ENCODE measurements around the gene CLBA1.
A peak's percentile ranks its signal among the peaks of the same experiment; 100 is the strongest.

CLBA1 gene

DNA sequence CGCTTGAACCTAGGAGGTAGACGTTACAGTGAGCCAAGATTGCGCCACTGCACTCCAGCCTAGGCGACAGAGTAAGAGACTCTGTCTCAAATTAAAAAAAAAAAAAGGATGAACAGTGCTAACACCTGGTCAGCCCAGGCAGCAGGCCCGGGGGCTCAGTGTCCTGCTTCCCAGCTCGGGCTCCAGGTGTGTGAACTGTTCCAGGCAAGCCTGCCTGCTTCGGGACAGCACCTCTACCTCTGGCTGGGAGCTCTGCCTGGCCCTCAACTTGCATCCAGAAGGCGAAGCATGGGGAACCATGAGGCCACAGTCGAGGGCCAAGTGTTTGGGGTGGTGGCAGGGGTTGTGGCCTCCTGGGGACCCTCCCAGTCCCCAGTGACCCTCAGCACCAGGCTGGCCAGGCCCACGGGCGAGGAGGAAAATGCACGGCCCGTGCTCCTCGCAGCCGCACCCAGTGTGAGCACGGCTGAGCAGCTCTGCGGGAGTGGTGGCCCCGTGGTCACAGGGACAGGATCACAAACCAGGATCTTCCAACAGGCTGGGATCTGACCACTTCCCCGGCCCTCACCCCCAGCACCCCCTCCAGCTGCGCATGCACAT, 19.8 kb downstream of the CLBA1 start:
- no peak for DNase-seq (ENCODE audit: low read depth in 3 of 3)

DNA sequence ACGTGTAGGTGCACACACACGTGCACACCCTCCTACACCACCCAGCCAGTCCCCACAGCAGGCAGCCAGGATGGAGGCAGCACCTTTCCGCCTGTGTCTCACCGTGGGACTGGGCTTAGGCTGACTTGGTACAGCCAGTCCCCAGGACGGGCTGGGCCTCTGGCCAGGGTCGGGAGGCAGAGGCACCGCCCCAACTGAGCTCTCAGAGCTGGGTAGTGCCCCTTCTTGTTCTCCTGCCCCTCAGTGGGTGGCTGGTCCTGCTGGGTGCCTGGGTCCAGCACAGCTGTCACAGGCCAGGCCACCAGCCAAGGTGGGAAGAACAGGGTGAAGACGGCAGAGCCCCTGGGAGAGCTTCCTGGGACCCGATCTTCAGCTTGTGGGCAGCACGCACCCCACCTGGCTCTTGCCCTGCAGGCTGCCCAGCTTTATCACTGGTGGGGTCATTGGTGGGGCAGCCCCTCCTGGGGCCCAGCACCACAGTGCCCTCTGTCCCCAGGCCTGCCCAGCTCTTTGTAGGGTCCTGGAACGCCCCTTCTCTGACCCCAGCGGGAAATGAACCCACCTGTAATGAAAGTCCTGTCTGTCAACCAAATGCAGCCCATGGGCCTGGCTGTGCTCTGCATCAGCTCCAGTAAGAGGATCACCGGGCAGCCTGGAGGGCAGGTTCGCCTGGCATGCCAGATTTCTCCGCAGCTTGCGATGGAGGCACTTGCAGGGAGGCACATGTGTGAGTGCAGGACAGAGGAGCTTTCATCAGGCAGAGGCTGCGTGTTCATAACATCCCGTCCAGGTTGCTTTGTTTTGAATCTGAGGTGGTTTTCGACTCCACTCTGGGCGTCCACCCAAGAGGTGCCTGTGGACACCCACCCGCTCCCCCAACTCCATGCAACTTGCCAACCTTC, 20.6 kb downstream of the CLBA1 start:
- no peak for DNase-seq (ENCODE audit: low read depth in 3 of 3)

DNA sequence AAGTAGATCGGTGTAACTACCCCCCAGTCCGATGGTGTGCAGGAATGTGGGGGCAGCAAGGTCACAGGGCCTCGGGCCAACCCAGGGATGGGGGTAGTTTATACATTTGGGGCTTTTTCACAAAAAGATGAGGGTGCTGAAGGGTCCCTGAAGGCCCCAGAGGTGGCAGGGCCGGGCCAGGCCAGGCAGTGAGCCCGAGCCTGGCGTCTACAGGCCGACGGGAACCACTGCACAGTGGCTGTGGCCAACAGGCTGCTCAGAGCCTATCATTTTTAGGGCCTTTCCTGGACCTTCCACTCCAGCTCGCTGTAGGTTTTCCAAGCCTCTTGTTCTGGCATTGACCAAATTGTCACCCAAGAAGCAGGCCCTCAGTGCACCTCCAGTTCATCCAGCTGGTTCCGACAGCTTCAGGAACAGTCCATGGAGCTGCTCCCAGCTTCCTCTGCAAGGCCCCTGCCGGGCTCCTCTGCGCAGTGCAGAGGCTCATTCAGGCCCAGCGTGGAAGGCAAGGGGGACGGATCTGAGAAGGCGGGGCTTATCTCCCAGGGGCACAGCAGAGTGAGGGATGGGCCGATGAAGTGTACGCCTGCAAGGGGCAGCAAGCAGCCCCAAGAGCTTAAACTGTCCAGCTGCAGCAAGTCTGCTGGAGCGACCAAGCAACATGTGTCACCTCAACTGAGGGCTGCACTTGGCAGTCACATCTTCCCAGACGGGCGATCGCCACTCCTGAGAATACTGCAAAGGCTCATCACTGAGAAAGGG, 21.4 kb downstream of the CLBA1 start:
- DNase-seq (ENCODE audit: low read depth in 3 of 3), result no peak

DNA sequence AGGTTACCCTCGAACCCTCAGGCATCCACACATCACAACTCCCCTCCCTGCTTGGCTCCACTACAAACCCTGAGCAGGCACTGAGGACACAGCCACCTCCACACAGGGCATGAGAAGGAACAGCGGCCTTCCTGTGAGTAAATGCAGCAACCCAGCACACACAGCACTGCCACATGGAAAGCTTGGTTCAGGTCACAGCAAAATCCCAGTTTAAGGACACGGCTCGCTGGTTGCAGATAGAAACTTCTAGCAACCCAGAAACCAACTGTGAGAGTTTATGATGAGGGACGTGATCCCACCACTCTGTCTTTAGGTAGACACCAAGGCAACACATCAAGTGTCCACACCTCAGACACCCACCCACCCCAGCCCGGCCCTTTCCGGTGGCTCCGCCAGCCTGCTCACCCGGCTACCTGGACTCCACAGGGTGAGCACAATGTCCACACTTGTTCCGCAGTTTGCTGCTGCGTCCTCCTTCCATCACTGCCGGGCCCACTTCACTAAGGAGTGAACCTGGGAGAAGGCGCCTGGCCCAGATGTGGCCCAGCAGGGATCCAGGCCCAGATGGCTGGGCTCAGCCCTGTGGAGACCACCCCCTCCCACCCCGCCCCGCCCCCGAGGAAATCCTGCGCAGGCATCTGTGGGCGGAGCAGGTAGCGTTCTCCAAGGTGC, 22.1 kb downstream of the CLBA1 start:
- no peak for DNase-seq (ENCODE audit: low read depth in 3 of 3)

DNA sequence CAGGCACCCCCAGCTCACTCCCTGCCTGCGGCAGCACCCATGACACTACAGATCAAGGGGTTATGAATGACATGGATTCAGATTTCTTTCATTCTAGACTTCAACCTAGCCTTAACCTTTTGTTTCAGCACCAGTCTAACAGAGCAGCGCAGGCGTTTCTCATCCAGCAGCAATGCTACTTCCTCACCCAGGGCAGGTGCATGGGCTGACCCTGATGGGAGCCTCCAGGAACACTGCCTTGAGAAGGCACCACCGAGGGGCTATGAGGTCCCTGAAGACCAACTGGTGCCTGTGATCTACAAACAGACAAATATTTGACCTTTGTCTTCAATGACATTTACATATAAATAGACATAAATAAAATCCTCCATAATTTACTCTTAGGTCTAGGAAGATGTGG, 24.5 kb downstream of the CLBA1 start:
- DNase-seq (ENCODE audit: low read depth in 3 of 3), result no peak

DNA sequence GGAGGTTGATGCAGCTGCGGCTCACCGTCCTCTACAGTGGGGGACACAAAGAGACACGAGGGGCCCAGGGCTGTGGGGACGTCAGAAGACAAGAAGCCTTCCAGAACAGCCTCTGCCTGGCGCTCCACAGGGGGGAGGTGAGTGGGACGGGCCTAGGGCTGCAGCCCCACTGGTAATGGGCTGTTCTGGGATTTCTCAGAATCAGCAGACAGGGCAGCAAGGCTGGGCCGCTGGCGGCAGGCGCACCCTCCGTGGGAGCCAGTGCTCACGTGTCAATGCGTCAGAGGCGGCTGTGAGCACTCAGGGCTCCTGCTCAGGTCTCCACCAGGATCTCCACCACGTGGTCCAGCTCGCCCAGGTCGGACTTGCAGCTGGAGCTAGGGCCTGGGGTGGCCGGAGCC, 25.3 kb downstream of the CLBA1 start:
- no peak for DNase-seq (ENCODE audit: low read depth in 3 of 3)

DNA sequence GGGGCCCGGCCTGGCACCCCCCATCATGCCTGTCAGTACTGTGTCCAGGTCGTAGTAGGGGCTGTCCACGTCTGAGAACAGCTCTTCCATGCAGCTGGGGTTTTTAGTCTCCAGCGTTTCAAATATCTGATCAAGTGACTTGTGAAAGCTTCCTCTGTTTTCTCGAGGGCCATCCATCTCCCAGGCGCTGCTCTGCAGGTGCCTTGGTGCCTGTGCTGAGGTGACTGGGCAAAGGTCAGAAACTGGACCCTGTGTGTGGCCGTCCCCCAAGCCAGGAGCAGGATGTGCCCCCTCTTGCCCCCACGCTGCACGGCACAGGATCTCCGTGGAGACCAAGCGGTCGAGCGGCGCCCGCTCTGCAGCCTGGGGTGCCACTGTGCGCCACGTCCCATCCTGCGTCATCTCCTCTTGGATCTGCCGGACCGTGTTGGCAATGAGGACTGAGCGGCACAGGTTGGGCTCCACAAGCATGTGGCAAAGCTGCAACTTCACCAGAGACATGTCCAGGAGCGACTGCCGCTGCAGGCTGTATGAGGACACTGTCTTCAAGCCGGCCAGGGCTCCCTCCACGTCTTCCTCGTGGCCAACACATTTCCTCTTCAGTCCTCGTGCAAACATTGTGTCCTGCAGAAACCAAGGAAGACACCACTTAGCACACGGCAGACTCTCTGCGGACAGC, 25.9 kb downstream of the CLBA1 start:
- no peak for DNase-seq (ENCODE audit: low read depth in 3 of 3)

DNA sequence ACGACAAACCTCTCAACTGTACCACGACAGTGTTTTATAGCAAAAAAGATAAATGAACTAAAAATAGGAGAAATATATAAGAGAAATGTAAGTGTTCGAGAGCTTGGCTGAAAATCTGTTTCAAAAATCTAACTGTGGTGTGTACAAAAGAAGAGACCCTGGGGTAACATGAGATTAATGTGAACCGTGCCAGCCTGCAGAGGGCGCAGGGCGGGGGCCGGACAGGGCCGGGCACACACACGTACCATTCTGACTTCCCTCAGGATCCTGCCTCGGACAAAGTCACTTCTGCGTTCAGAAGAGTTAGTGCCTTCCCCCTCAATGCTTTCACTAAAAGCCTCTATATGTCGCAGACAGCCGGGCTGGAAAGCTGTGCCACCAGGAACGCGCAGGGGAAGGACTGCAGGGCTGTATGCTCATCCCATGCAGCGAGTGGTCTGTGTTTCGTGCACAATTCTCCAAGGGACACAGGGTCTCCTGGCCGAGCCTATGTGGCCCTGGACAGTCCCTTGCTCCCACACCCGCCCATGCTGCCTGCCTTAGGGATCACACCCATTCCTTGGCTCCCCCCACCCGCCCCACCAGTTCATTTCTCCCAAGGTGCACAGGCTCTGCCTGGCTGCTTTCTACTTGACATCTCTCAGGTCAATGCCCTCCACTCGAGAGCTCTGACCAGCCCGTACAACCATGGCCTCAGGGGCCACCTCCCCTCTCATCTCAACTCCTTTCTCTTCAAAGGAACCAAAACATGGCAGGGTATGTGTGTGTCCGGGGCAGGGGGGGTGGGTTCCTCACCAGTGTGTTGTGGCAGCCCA, 26.8 kb downstream of the CLBA1 start:
- no peak for DNase-seq (ENCODE audit: low read depth in 3 of 3)

DNA sequence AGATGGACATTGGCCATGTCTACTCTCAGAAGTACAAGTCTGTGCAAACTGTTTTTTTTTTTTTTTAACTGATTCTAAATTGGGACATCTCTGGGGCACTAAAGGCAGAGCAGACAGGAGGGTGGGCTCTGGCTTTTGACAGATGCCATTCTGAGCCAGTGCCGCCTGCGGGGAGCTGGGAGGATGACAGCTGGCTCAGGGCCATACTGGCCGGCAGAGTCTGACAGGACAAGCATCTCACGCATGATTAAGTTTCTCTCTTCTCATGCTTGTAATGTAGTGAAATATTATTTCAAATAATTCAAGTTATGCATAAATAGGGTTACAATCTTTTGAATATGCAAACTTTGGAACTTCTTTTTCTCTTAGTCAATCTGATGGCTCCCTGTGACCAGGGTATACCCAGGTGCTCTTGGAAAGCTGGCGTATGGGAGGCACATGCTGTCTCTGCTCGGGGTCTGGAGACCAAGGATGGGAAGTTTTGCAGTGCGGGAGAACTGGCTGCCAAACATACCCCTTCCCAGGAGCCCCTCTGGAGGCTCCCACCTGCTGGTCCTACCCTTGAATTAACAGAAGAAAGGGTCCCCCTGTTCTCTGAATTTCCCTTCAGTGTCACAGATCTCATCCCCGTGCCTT, 27.7 kb downstream of the CLBA1 start:
- no peak for DNase-seq (ENCODE audit: low read depth in 3 of 3)

DNA sequence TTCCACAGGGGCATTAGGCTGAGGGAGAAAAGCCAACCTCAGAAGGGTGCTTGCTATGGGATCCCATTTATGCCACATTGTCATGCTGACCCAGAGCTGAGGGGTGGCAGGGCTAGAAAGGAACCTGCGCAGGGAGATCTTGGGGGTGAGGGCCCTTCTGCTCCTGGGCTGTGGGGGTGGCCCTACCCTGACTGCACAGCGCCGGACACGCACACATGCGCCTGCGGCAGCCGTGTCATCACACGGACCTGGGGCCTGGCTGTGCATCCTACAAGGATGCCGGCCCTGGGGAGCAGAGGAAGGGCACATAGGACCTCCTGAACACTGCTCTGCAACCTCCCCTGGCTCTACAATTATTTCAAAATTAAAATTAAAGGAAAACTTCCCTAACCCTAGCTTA, 28.4 kb downstream of the CLBA1 start:
- no peak for DNase-seq (ENCODE audit: low read depth in 3 of 3)

DNA sequence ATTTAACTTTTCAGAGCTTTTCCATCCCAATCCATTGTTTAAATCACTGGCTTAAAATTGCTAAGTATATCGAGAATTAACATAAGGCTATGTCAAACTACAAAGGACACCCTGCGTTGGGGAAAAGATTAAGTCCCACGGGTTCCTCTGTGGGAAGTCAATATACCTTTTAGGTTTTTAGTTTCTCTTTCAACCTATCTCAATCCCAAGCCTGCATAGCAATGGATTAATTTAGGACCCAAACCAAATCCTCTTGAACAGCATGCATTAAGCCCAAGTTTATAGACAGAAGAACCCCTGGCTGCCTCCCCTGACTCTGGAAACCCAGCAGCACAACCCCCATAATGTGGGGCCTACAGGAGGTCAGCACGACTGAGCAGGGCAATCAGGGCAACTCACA, 29.0 kb downstream of the CLBA1 start:
- no peak for DNase-seq (ENCODE audit: low read depth in 3 of 3)

DNA sequence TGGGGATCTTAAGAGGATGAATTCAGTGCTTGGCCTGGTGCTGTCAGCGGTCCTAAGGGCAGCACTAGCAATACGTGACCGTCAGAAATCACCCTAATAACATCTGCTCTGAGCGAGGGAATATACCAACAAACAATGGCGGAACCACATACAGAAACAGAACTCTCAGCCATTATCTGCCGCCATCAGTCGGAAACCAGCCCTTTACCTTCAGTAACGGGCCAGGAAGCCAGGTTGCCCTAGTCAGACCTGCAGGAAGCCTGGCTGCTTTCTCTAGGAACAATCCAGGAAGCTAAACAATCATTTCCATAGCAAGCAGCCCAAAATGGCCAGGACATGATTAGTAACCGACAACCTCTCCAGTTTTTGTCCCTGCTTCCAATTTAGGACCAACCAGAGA, 29.7 kb downstream of the CLBA1 start:
- no peak for DNase-seq (ENCODE audit: low read depth in 3 of 3)

DNA sequence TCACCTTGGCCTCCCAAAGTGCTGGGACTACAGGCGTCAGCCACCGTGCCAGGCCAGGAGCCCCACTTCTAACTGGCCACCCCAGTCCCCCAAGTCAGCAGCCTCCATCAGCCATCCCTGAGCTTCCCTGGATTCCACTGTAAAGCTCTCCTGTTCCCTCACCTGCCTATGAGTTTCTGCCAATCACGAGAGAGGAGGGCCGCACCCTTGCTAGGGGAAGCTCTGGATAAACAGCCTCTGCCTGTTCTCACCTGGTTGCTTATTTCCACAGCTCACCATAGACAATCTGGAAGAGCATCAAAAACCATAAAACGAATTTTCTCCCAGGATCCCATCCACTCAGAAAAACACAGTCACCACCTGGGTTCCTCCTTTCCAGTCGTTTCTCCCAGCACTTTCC, 30.3 kb downstream of the CLBA1 start:
- DNase-seq (ENCODE audit: low read depth in 3 of 3), result no peak

DNA sequence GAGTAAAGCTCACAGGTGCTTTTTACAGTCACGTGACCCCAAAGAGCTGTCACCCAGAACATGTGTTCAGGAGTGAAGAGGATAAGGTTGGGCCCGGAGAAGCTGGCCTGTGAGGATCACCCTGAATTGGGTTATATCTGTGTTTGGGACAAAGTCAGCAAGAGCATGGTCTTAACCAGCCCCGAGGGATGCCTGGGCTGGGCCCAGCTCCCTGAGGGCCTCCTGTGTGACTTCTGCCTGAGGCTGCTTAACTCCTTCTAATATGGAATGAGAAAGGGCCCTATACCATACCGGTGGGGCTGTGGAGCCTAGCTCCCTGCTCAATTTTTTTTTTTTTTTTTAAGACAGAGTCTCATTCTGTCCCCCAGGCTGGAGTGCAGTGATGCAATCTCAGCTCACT, 32.8 kb downstream of the CLBA1 start:
- no peak for DNase-seq (ENCODE audit: low read depth in 3 of 3)

DNA sequence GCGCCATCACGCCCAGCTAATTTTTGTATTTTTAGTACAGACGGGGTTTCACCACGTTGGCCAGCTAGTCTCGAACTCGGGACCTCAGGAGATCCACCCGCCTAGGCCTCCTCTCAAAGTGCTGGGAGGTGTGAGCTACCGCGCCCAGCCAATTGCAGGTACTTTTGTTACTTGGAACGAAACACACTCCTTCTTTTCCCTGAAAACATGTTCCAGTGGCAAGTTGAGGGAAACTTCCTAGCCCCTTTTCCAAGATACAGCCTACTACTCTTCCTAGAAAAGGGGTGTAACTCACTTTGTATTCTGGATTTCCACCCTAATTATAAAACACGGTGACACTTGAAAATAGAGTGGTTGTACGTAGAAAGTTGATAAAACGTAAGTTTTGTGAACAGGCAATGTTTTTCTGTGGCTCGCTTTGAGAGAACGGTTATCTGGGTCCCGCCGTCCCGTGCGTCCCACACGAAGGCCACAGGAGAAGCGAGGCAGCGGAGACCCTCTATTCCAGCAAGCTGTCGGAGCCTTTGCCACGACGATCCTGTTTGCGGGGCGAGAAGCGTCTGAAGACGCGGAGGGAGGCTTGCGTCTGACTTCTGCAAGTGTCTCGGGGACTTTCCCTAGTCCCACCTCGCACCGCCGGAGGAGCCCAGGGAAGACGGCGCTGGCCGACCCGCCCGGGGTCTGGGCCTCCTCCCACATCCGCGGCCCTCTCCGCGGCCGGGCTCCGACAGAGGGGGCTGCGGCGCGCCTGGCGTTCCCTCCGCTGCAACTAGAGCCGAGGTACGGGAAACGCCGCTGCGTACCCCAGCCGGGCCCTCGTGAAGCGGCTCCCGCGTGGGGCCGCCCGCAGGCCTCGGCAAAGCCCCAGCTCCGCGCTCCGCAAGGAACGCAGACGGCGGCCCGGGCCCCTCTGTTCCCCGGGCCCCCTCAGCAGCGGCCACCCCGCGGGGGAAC, 34.5 kb downstream of the CLBA1 start:
- peak in 2 of 3 donors; percentile 32 to 44 for DNase-seq (ENCODE audit: low read depth in 3 of 3)

DNA sequence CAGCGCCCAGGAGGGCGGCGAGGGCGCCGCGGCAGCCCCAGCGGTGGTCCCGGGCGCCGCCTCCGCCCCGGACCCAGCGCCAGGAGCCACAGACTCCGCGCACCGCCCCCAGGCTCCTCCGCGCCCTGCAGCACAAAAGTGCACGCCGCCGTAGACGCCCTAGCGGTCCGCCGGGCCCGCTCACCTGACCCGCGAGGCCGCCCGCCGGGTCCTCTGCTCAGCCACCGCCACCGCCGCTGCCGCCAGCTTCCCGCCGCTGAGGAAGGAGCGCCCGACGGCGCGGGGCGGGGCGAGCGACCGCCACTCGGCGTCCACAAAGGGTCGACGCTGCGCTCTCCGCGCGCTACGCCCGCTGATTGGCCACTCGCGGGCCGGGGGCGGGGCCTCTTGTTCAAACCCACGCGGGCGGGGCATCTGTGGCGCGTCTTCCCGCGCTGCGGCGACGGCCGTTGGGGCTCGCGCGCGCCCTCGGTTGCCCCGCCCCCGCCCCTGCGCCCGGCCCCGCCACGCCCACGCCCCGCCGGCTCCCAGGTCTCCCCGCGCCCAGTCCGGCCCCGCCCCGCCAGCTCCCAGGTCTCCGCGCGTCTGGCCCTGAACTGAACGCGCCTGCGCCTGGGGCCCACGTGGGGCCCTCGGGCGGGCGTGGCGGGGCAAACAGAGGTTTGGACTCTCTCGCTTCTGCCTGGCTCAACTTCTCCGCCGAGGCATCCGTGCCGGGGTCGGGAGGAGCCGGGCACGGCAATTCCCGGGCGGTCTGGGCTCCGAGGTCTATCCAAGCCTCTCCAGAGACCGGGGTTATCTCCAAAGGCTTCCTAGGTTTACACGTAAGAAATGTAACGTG, 35.4 kb downstream of the CLBA1 start, which contains the start of gene CDCA4:
CDCA4 (minus strand) TSS at position 269 of the 841 bp plus-strand sequence. CDS start 9,154 bp downstream, outside the sequence.
- peak; percentile 96 to 99 (median 96) for DNase-seq (ENCODE audit: low read depth in 3 of 3)

DNA sequence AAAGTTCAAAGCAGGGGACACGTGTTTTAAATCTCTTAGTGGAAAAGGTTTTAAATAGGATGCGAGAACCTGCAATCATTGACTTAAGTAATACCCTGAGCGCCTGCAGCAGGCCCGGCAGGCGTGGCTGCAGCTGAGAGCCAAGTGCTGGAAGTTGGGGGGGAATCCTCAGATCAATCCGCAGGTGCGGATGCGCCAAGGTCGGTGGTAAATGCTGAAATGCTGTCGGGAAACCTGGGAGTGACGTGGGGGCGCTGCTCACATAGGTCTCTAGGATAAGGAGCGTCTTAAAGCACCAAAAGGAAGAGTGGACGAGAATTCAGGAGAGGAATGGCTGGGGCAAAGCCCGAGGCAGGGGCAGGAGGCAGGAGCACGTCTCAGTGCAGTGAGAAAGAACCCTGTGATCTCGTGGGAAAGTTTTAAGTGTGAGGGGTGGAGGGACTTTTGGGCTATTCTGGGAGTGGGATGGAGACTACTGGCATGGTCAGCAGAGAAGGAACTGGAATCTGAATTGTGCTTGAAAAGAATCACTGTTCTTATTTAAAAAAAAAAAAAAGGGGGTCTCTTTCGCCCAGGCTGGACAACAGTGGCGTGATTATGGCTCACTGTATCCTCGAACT, 36.2 kb downstream of the CLBA1 start:
- peak in 1 of 3 donors; percentile 19 for DNase-seq (ENCODE audit: low read depth in 3 of 3)

Measured in stimulated activated CD4-positive, alpha-beta T cell treated with anti-CD3 and anti-CD28 coated beads, TNF-alpha, amount 100 ng/mL, for 48 hours (primary cell).